ENCODE data around the gene EMC8.

GRCh38 chr16:85730186-85730465 lies 69.2 kb downstream of the EMC8 start:
- no peak for TF ChIP-seq CTCF (conservative IDR thresholded peaks at IDR 0.05)
- TF ChIP-seq ZFX (IDR thresholded peaks at IDR 0.05) = no peak
